ENCODE results near the gene LYRM7.

DNA sequence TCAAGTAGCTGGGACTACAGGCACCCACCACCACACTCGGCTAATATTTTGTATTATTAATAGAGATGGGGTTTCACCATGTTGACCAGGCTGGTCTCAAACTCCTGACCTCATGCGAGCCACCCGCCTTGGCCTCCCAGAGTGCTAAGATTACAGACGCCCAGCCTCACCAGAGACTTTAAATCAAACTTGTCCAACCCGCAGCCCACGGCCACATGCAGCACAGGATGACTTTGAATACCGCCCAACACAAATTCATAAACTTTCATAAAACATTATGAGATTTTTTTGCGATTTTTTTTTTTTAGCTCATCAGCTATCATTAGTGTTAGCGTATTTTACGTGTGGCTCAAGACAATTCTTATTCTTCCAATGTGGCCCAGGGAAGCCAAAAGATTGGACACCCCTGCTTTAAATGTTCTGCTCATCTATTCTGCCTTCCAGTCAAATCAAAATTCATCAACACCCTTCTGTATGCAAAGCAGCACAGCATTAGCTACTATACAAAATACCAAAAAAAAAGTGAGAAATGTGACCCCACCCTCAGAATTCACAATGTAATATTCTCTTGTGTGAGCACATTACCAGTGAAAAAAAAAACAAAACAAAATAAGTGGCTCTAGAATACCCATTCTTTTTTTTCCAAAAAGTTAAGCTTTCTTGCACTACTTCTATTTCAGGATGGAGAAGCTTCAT, 50.4 kb downstream of the LYRM7 start:
- TF ChIP-seq ZNF629 (tag by site-specific recombination; IDR thresholded peaks at IDR 0.05), result no peak
- no peak for TF ChIP-seq ZNF175 (tag by site-specific recombination; IDR thresholded peaks at IDR 0.05)
- TF ChIP-seq, protein P1, sequence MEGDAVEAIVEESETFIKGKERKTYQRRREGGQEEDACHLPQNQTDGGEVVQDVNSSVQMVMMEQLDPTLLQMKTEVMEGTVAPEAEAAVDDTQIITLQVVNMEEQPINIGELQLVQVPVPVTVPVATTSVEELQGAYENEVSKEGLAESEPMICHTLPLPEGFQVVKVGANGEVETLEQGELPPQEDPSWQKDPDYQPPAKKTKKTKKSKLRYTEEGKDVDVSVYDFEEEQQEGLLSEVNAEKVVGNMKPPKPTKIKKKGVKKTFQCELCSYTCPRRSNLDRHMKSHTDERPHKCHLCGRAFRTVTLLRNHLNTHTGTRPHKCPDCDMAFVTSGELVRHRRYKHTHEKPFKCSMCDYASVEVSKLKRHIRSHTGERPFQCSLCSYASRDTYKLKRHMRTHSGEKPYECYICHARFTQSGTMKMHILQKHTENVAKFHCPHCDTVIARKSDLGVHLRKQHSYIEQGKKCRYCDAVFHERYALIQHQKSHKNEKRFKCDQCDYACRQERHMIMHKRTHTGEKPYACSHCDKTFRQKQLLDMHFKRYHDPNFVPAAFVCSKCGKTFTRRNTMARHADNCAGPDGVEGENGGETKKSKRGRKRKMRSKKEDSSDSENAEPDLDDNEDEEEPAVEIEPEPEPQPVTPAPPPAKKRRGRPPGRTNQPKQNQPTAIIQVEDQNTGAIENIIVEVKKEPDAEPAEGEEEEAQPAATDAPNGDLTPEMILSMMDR (tag by site-specific recombination; IDR thresholded peaks at IDR 0.05), result no peak
- no peak for TF ChIP-seq HOXA7 (CRISPR knock-in tag; IDR thresholded peaks at IDR 0.05; ENCODE audit: borderline replicate concordance)
- TF ChIP-seq, protein P2, sequence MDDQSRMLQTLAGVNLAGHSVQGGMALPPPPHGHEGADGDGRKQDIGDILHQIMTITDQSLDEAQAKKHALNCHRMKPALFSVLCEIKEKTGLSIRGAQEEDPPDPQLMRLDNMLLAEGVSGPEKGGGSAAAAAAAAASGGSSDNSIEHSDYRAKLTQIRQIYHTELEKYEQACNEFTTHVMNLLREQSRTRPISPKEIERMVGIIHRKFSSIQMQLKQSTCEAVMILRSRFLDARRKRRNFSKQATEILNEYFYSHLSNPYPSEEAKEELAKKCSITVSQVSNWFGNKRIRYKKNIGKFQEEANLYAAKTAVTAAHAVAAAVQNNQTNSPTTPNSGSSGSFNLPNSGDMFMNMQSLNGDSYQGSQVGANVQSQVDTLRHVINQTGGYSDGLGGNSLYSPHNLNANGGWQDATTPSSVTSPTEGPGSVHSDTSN (CRISPR knock-in tag; IDR thresholded peaks at IDR 0.05), result no peak
- no peak for TF ChIP-seq WT1 (tag by site-specific recombination; IDR thresholded peaks at IDR 0.05)
- TF ChIP-seq ZNF501 (tag by site-specific recombination; IDR thresholded peaks at IDR 0.05), result no peak
